ENCODE data around the gene CUX1.
"Not testable (repeated sequence)": the region's sequence is repeated elsewhere in the genome, so short reads cannot be mapped to it uniquely, and the experiment has no call there.

The CUX1 gene

DNA sequence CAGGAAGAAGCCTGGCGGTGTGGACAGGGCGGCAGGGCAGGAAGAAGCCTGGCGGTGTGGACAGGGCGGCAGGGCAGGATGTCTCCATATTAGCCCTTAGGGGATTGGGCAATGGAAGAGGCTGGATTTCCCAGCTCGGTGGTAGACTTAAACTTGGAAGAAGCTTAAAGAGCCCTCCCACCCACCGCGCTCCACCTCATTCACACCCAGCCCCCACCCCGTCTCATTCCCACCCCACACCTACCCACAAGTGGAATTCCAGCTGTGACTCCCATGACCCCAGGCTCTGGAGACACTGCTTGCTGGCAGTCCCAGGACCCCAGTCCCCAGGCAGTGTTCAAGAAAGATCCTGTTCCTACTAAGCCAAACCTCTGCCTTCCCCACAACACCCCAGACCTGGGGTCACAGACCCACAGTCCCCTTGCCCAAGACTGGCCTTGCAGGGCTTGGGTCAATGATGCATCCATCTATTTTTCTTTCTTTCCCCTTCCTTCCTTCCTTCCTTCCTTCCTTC is 504.8 kb downstream of the CUX1 start:
- DNase-seq (ENCODE audit: low read depth) = no peak
- H3K4me3 ChIP-seq (ENCODE audit: low read depth, low read length) = no peak overlapping the region
- TF ChIP-seq, protein P1, sequence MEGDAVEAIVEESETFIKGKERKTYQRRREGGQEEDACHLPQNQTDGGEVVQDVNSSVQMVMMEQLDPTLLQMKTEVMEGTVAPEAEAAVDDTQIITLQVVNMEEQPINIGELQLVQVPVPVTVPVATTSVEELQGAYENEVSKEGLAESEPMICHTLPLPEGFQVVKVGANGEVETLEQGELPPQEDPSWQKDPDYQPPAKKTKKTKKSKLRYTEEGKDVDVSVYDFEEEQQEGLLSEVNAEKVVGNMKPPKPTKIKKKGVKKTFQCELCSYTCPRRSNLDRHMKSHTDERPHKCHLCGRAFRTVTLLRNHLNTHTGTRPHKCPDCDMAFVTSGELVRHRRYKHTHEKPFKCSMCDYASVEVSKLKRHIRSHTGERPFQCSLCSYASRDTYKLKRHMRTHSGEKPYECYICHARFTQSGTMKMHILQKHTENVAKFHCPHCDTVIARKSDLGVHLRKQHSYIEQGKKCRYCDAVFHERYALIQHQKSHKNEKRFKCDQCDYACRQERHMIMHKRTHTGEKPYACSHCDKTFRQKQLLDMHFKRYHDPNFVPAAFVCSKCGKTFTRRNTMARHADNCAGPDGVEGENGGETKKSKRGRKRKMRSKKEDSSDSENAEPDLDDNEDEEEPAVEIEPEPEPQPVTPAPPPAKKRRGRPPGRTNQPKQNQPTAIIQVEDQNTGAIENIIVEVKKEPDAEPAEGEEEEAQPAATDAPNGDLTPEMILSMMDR (conservative IDR thresholded peaks at IDR 0.05; ENCODE audit: low read depth, low read length) = no peak

DNA sequence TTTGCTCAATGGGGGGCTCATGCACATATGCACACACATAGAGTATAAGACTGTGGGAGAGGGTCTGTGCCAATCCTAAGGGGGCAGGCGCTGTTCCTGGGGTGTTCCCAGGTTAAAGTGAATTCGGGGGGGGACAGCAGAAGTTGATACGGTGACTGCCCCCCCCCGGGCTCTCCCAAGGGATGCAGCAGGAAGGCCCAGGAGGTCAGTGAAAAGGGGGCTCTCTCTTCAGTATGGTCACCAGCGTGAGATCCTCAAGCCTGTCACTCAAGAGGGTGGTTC is 506.4 kb downstream of the CUX1 start:
- H3K4me3 ChIP-seq (ENCODE audit: low read depth, low read length) = no peak overlapping the region
- TF ChIP-seq, protein P1 (conservative IDR thresholded peaks at IDR 0.05; ENCODE audit: low read depth, low read length) = no peak
- DNase-seq (ENCODE audit: low read depth) = no peak

DNA sequence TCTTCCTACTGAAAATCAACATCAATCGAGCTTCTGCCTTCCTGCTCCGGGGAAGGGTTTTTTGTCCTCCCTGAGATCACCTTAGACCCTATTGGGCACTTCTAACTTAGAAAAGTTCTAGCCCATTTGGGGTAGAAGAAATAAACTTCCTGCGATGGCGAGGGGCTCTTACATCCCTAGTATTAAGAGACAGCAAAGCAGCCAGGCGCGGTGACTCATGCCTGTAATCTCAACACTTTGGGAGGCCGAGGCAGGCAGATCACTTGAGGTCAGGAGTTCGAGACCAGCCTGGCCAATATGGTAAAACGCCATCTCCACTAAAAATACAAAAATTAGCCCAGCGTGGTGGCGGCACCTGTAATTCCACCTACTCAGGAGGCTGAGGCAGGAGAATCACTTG is 507.7 kb downstream of the CUX1 start:
- not testable (repeated sequence) for DNase-seq (ENCODE audit: low read depth); H3K4me3 ChIP-seq (ENCODE audit: low read depth, low read length)

DNA sequence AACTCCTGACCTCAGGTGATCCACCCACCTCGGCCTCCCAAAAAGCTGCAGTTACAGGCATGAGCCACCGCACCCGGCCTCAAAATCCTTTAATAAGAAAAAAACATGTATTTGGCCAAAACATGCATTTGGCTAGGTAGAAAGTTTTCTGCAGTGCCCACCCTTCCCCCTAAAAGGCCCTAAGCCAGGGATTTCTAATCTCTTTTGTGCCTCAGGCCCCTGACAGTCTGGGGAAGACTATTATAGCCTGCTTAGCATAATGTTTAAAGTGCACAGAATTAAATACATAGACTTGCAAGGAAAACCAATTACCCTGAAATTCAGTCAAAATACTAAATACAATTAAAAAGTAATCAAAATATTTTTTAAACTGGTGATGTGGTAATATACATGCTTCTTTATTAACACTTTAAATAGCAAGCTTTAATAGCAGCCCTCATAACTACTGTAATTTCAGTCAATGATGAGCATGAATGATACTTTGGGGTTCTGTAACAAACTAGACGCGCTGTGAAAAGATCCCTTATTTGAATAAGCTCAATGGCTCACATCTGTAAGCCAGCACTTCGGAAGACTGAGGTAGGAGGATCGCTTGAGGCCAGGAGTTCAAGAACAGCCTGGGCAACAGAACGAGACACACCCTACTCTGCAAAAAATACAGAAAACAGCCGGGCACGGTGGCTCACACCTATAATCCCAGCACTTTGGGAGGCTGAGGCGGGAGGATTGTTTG is 508.9 kb downstream of the CUX1 start:
- no peak for DNase-seq (ENCODE audit: low read depth)
- TF ChIP-seq, protein P1 (conservative IDR thresholded peaks at IDR 0.05; ENCODE audit: low read depth, low read length) = no peak
- no peak overlapping the region for H3K4me3 ChIP-seq (ENCODE audit: low read depth, low read length)

DNA sequence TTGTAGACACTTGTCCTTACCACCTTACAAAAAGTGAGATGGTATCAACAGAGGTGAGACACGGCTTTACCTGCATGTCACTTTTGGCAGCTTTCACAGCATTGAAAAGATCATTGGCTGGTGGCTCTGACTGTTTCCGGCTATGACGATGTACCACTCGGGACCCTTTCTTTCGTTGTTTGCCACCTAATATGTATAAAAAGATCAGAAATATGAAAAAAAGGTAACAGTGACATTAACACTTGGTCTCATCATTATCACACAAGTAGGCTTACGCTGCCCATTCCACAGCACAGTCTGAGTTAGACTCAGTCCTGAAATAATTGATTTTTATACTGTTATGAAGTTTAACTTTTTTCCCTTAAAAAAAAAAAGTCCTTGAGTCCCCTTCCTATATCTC is 509.8 kb downstream of the CUX1 start:
- H3K4me3 ChIP-seq (ENCODE audit: low read depth, low read length); DNase-seq (ENCODE audit: low read depth): not testable (repeated sequence)

DNA sequence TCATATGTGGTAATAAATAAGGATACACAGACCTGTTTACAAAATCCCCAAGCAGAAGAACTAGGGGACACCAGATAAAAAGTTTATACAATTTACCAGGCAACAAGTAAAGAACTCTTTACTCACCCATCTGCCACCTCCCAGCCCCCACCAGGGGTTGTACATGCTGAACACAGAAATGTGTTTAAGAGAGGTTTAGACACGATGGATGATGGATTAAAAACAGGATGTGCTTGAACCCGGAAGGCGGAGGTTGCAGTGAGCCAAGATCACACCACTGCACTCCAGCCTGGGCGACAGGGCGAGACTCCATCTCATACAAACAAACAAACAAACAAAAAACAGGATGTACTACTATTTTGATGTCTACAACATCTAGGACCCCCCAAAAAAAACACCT is 511.4 kb downstream of the CUX1 start:
- not testable (repeated sequence) for H3K4me3 ChIP-seq (ENCODE audit: low read depth, low read length); DNase-seq (ENCODE audit: low read depth)

DNA sequence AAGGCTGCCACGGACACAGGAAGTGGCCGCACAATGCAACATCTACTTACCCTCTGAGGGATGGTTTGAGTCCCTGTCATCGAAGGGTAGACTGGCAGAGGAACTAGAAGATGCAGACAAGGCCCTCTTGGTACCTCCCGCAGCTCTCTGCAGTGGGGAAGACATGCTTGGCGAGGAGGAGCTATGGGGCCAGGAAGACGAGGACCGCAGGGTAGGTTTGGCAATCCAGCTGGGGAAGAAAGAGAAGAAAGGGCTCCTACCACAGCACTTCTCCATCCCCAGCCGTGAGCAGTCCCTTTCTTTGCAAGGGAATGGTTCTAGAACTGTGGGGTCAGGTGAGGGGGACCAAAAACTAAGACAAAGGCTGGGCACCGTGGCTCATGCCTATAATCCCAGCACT is 511.9 kb downstream of the CUX1 start:
- H3K4me3 ChIP-seq (ENCODE audit: low read depth, low read length); DNase-seq (ENCODE audit: low read depth): not testable (repeated sequence)

DNA sequence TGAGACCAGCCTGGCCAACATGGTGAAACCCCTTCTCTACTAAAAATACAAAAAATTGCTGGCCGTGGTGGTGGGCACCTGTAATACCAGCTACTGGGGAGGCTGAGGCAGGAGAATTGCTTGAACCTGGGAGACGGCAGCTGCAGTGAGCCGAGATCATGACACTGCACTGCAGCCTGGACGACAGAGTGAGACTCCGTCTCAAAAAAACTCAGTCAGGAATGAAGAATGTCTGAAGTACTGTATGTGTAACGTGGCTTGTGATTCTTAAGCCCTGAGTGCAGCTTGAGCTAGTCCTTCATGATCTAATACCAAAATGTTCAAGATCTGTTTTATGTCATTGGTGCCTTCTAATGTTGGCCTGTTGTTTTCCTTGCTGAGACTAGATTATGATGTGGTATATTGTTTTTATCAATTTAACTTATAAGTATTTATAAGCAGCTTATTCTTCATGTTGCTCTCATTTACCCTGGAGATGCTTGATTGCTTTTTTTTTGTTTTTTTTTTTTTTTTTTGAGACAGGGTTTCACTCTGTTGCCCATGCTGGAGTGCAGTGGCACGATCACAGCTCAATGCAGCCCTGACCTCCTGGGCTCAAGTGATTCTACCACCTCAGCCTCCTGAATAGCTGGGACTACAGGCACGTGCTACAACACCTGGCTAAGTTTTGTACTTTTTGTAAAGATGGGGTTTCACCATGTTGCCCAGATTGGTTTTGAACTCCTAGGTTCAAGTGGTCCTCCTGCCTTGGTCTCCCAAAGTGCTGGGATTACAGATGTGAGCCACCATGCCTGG is 513.4 kb downstream of the CUX1 start:
- not testable (repeated sequence) for H3K4me3 ChIP-seq (ENCODE audit: low read depth, low read length); DNase-seq (ENCODE audit: low read depth)
